ENCODE results near the gene TLN1. TPM values are rescaled to one million over a fixed set of nuclear protein-coding genes. Genes with fewer than 3 reads are reported as not detected.

Gene TLN1
- total RNA-seq, 2 experiments from 2014 or later: 233 to 235 TPM

GRCh38 chr9:35737143-35737542 is 5.1 kb upstream of the TLN1 start:
- ChIA-PET CTCF (interaction anchor here (1.4 to 2.5 kb wide), 4 partner anchors 10 to 75 kb away, joined by 4 to 10 read pairs (median 6); partner anchors contain the start of gene SPAG8), POLR2A (no interaction called here)

- POLR2A ChIA-PET: no interaction called here
Observed at GRCh38 chr9:35736201-35736633, 4.2 kb upstream of the TLN1 start.

GRCh38 chr9:35734096-35734495 is 2.1 kb upstream of the TLN1 start:
- CTCF ChIA-PET: interaction anchor here (1.1 to 1.7 kb wide), 2 partner anchors 14 to 19 kb away, joined by 5 to 9 read pairs; partner anchors contain the start of genes GBA2, MSMP and RGP1
- POLR2A ChIA-PET: interaction anchor here (0.7 kb wide), 1 partner anchor 82 kb away, joined by 3 read pairs; no protein-coding TSS in a partner anchor

More at GRCh38 chr9:35736201-35736633, 4.2 kb upstream of the TLN1 start:
- CTCF ChIA-PET: interaction anchor here (0.7 to 1.5 kb wide), 10 partner anchors 10 to 168 kb away, joined by 3 to 8 read pairs (median 4); partner anchors contain the start of gene SPAG8

- POLR2A ChIA-PET: interaction anchor here (0.6 to 3.1 kb wide), 6 partner anchors 8 to 75 kb away, joined by 3 to 27 read pairs (median 5); partner anchors contain the start of genes ARHGEF39, CCDC107, GBA2 and RGP1
- CTCF ChIA-PET: interaction anchor here (0.8 to 6.2 kb wide), 9 partner anchors 15 to 129 kb away, joined by 3 to 30 read pairs (median 3); partner anchors contain the start of genes CCDC107, GBA2, RGP1 and RMRP
Observed at GRCh38 chr9:35732800-35733541, 976 bp upstream of the TLN1 start.

GRCh38 chr9:35731415-35732184 is 395 bp downstream of the TLN1 start:
- ChIA-PET CTCF (interaction anchor here (1.0 to 6.2 kb wide), 13 partner anchors 11 to 84 kb away, joined by 3 to 30 read pairs (median 4); partner anchors contain the start of genes CCDC107, GBA2, RGP1 and RMRP), POLR2A (interaction anchor here (0.8 to 3.1 kb wide), 6 partner anchors 10 to 85 kb away, joined by 3 to 27 read pairs (median 5); partner anchors contain the start of genes ARHGEF39, CCDC107, GBA2 and RGP1)

- ChIA-PET CTCF (interaction anchor here (0.6 to 6.2 kb wide), 13 partner anchors 12 to 127 kb away, joined by 3 to 30 read pairs (median 4); partner anchors contain the start of genes CCDC107, GBA2, RGP1 and RMRP), POLR2A (interaction anchor here (3.1 kb wide), 1 partner anchor 18 kb away, joined by 27 read pairs; the partner anchor contains the start of genes GBA2 and RGP1)
Observed at GRCh38 chr9:35730486-35730854, 1.5 kb downstream of the TLN1 start.

GRCh38 chr9:35729700-35730485 is 2.1 kb downstream of the TLN1 start:
- ChIA-PET CTCF (interaction anchor here (0.6 to 6.2 kb wide), 13 partner anchors 13 to 126 kb away, joined by 3 to 30 read pairs (median 4); partner anchors contain the start of genes CCDC107, GBA2, RGP1 and RMRP), POLR2A (no interaction called here)

GRCh38 chr9:35729101-35729500 is 2.9 kb downstream of the TLN1 start:
- CTCF ChIA-PET: interaction anchor here (0.9 to 6.2 kb wide), 5 partner anchors 15 to 70 kb away, joined by 3 to 30 read pairs (median 4); partner anchors contain the start of genes CCDC107 and RMRP
- POLR2A ChIA-PET: interaction anchor here (0.6 to 2.0 kb wide), 5 partner anchors 16 to 125 kb away, joined by 3 to 10 read pairs (median 4); partner anchors contain the start of genes CCDC107 and RMRP

- CTCF ChIA-PET: interaction anchor here (0.6 to 6.2 kb wide), 10 partner anchors 14 to 124 kb away, joined by 3 to 30 read pairs (median 4); partner anchors contain the start of genes CCDC107, RMRP and TPM2
- POLR2A ChIA-PET: interaction anchor here (0.6 to 2.0 kb wide), 10 partner anchors 11 to 124 kb away, joined by 3 to 10 read pairs (median 3); partner anchors contain the start of genes CCDC107, GBA2, RGP1 and RMRP
Observed at GRCh38 chr9:35728041-35728971, 3.7 kb downstream of the TLN1 start.

- CTCF ChIA-PET: interaction anchor here (0.6 to 6.2 kb wide), 9 partner anchors 14 to 124 kb away, joined by 3 to 30 read pairs (median 4); partner anchors contain the start of genes CCDC107, RMRP and TPM2
- POLR2A ChIA-PET: interaction anchor here (0.6 to 2.0 kb wide), 6 partner anchors 11 to 111 kb away, joined by 3 to 10 read pairs (median 3); partner anchors contain the start of genes CCDC107, GBA2, RGP1 and RMRP
Observed at GRCh38 chr9:35727676-35728040, 4.3 kb downstream of the TLN1 start.

GRCh38 chr9:35726931-35727330 is 5.1 kb downstream of the TLN1 start:
- POLR2A ChIA-PET: interaction anchor here (0.6 kb wide), 1 partner anchor 110 kb away, joined by 3 read pairs; no protein-coding TSS in a partner anchor
- CTCF ChIA-PET: interaction anchor here (0.5 to 6.2 kb wide), 9 partner anchors 13 to 108 kb away, joined by 3 to 30 read pairs (median 5); partner anchors contain the start of genes CCDC107, RMRP and SPAG8

- POLR2A ChIA-PET: no interaction called here
Observed at GRCh38 chr9:35725362-35725761, 6.6 kb downstream of the TLN1 start.

GRCh38 chr9:35723908-35724307 is 8.1 kb downstream of the TLN1 start:
- ChIA-PET POLR2A (no interaction called here), CTCF (no interaction called here)

More at GRCh38 chr9:35725362-35725761, 6.6 kb downstream of the TLN1 start:
- CTCF ChIA-PET: interaction anchor here (1.3 to 1.6 kb wide), 2 partner anchors 75 to 87 kb away, joined by 3 to 6 read pairs; partner anchors contain the start of genes SIT1 and SPAG8

GRCh38 chr9:35723426-35723825 is 8.6 kb downstream of the TLN1 start:
- POLR2A ChIA-PET: no interaction called here
- CTCF ChIA-PET: no interaction called here

GRCh38 chr9:35719546-35719945 is 12.4 kb downstream of the TLN1 start:
- ChIA-PET CTCF (no interaction called here), POLR2A (interaction anchor here (0.6 kb wide), 1 partner anchor 33 kb away, joined by 4 read pairs; no protein-coding TSS in a partner anchor)

- POLR2A ChIA-PET: interaction anchor here (0.6 kb wide), 1 partner anchor 32 kb away, joined by 4 read pairs; no protein-coding TSS in a partner anchor
Observed at GRCh38 chr9:35718721-35719511, 13.1 kb downstream of the TLN1 start.

More at GRCh38 chr9:35718721-35719511, 13.1 kb downstream of the TLN1 start:
- CTCF ChIA-PET: interaction anchor here (2.5 kb wide), 1 partner anchor 23 kb away, joined by 11 read pairs; no protein-coding TSS in a partner anchor
